ENCODE measurements around the gene PSMG4.

The PSMG4 gene

DNA sequence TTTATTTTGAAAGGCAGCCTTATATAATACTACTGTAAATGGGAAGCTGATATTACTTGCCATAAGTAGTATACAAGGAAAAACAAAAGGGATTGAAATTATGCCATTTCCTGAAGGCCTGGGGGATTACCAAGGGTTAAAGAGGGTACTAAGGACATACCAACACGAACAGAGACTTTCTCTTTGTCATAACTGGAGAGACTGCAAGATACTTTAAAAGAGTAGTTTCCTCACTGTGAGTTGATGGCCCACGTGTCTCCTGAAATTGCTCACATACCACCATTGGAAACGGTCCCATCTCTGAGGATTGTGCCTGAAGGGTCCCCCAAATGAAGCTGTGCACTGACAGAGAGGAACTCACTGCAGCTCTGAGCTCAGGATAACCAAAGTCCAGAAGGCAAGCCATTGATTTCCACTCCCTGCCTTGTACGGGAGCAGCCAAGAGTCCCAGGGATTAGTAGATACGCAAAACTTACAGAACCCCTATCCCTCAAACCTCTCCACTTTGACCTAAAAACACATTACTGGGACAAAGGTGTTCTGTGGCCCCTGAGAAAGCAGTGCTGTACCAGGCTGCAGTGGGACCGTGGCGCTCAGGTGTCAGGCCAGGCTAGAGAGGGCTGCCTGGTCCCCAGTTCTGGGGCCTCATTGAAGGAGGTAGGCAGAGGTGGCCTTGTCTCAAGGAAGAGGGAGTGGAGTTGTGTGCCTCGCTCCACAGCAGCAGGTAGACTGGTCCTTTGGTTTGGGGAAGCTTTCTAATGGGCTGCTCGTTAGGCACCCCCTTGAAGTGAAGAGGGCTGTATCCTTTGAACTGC is 15.2 kb downstream of the PSMG4 start:
- Histone ChIP-seq H3K27me3 (ENCODE audit: control insufficient read depth, low read length) (no peaks in the 10 kb centered on the region), H3K79me2 (ENCODE audit: control insufficient read depth, low read length) (peaks cover 3% of the 10 kb centered on the region; the same call in 1 of the 2 replicates), H4K20me1 (ENCODE audit: control insufficient read depth, insufficient read depth, low read depth, low read length) (0 out of 2 replicates have a peak, but pooled peaks cover 4% of the 10 kb centered on the region), H3K9me3 (ENCODE audit: control insufficient read depth, insufficient read depth, low read length) (no peaks in the 10 kb centered on the region), H3F3A (ENCODE audit: control insufficient read depth, insufficient read depth) (peaks cover 6% of the 10 kb centered on the region; the same call in 1 of the 2 replicates), H3K36me3 (ENCODE audit: control insufficient read depth, low read length) (peaks cover 39% of the 10 kb centered on the region), H3K4me2 (ENCODE audit: low read length) (no peak overlapping the region), H3K9me2 (replicated peaks; ENCODE audit: control insufficient read depth, low read length) (no peaks in the 10 kb centered on the region), H3K4me1 (ENCODE audit: control insufficient read depth, low read length) (no peaks in the 10 kb centered on the region), H3K27ac (ENCODE audit: low read depth, low read length) (no peak overlapping the region), H3K4me3 (ENCODE audit: low read length) (no peak overlapping the region)
- TF ChIP-seq EZH2phosphoT487 (IDR thresholded peaks at IDR 0.05; ENCODE audit: borderline replicate concordance, low read length) = no peak
- TF ChIP-seq, protein P1, sequence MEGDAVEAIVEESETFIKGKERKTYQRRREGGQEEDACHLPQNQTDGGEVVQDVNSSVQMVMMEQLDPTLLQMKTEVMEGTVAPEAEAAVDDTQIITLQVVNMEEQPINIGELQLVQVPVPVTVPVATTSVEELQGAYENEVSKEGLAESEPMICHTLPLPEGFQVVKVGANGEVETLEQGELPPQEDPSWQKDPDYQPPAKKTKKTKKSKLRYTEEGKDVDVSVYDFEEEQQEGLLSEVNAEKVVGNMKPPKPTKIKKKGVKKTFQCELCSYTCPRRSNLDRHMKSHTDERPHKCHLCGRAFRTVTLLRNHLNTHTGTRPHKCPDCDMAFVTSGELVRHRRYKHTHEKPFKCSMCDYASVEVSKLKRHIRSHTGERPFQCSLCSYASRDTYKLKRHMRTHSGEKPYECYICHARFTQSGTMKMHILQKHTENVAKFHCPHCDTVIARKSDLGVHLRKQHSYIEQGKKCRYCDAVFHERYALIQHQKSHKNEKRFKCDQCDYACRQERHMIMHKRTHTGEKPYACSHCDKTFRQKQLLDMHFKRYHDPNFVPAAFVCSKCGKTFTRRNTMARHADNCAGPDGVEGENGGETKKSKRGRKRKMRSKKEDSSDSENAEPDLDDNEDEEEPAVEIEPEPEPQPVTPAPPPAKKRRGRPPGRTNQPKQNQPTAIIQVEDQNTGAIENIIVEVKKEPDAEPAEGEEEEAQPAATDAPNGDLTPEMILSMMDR (IDR thresholded peaks at IDR 0.05; ENCODE audit: low read depth, low read length, poor library complexity, severe bottlenecking) = no peak

GRCh38 chr6:3276174-3277167 is 17.7 kb downstream of the PSMG4 start:
- H3K27me3 ChIP-seq (ENCODE audit: control insufficient read depth, low read length) = no peaks in the 10 kb centered on the region
- H3K79me2 ChIP-seq (ENCODE audit: control insufficient read depth, low read length) = peaks cover 3% of the 10 kb centered on the region; the same call in 1 of the 2 replicates
- no peaks in the 10 kb centered on the region for H3K9me2 ChIP-seq (replicated peaks; ENCODE audit: control insufficient read depth, low read length)
- peaks cover 6% of the 10 kb centered on the region; the same call in 1 of the 2 replicates for H3F3A ChIP-seq (ENCODE audit: control insufficient read depth, insufficient read depth)
- H3K27ac ChIP-seq (ENCODE audit: low read depth, low read length) = no peak overlapping the region
- TF ChIP-seq, protein P1 (IDR thresholded peaks at IDR 0.05; ENCODE audit: low read depth, low read length, poor library complexity, severe bottlenecking) = no peak
- TF ChIP-seq EZH2phosphoT487 (IDR thresholded peaks at IDR 0.05; ENCODE audit: borderline replicate concordance, low read length) = no peak
- no peak overlapping the region for H3K4me3 ChIP-seq (ENCODE audit: low read length)
- H3K4me2 ChIP-seq (ENCODE audit: low read length) = no peak overlapping the region
- H3K4me1 ChIP-seq (ENCODE audit: control insufficient read depth, low read length) = no peaks in the 10 kb centered on the region
- H4K20me1 ChIP-seq (ENCODE audit: control insufficient read depth, insufficient read depth, low read depth, low read length) = 0 out of 2 replicates have a peak, but pooled peaks cover 4% of the 10 kb centered on the region
- H3K9me3 ChIP-seq (ENCODE audit: control insufficient read depth, insufficient read depth, low read length) = no peaks in the 10 kb centered on the region
- peaks cover 14% of the 10 kb centered on the region for H3K36me3 ChIP-seq (ENCODE audit: control insufficient read depth, low read length)

GRCh38 chr6:3277251-3277650 is 18.5 kb downstream of the PSMG4 start:
- no peaks in the 10 kb centered on the region for H3K27me3 ChIP-seq (ENCODE audit: control insufficient read depth, low read length)
- no peak for TF ChIP-seq EZH2phosphoT487 (IDR thresholded peaks at IDR 0.05; ENCODE audit: borderline replicate concordance, low read length)
- TF ChIP-seq, protein P1 (IDR thresholded peaks at IDR 0.05; ENCODE audit: low read depth, low read length, poor library complexity, severe bottlenecking) = no peak
- no peak overlapping the region for H3K4me2 ChIP-seq (ENCODE audit: low read length)
- no peak overlapping the region for H3K4me3 ChIP-seq (ENCODE audit: low read length)
- no peaks in the 10 kb centered on the region for H3K9me2 ChIP-seq (replicated peaks; ENCODE audit: control insufficient read depth, low read length)
- 0 out of 2 replicates have a peak, but pooled peaks cover 4% of the 10 kb centered on the region for H4K20me1 ChIP-seq (ENCODE audit: control insufficient read depth, insufficient read depth, low read depth, low read length)
- peaks cover 6% of the 10 kb centered on the region; the same call in 1 of the 2 replicates for H3F3A ChIP-seq (ENCODE audit: control insufficient read depth, insufficient read depth)
- peaks cover 6% of the 10 kb centered on the region for H3K36me3 ChIP-seq (ENCODE audit: control insufficient read depth, low read length)
- no peaks in the 10 kb centered on the region for H3K4me1 ChIP-seq (ENCODE audit: control insufficient read depth, low read length)
- no peak overlapping the region for H3K27ac ChIP-seq (ENCODE audit: low read depth, low read length)
- H3K79me2 ChIP-seq (ENCODE audit: control insufficient read depth, low read length) = no peaks in the 10 kb centered on the region
- H3K9me3 ChIP-seq (ENCODE audit: control insufficient read depth, insufficient read depth, low read length) = no peaks in the 10 kb centered on the region
